HG02970 (cell line): ENCODE results near the gene MRAP2.
"Not testable (repeated sequence)": the region's sequence is repeated elsewhere in the genome, so short reads cannot be mapped to it uniquely, and the experiment has no call there.

Source experiments
- ATAC-seq: cut with Tn5 transposase; IDR thresholded peaks from one replicate; pipeline ENCODE4 v1.9.1; 2021; ENCODE audit warnings: mild to moderate bottlenecking, moderate library complexity, moderate number of reproducible peaks; ENCODE audit not compliant: unreplicated experiment, low FRiP score

MRAP2 gene

DNA sequence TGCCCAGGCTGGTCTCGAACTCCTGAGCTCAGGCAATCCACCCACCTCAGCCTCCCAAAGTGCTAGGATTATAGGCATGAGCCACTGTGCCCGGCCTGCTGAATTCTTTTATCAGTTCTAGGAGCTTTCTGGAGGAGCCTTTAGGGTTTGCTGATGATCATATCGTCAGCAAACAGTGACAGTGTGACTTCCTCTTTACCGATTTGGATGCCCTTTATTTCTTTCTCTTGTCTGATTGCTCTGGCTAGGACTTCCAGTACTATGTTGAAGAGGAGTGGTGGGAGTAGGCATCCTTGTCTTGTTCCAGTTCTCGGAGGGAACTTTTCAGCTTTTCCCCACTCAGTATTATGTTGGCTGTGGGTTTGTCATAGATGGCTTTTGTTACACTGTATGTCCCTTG is 35.3 kb downstream of the MRAP2 start:
- not testable (repeated sequence) for ATAC-seq

DNA sequence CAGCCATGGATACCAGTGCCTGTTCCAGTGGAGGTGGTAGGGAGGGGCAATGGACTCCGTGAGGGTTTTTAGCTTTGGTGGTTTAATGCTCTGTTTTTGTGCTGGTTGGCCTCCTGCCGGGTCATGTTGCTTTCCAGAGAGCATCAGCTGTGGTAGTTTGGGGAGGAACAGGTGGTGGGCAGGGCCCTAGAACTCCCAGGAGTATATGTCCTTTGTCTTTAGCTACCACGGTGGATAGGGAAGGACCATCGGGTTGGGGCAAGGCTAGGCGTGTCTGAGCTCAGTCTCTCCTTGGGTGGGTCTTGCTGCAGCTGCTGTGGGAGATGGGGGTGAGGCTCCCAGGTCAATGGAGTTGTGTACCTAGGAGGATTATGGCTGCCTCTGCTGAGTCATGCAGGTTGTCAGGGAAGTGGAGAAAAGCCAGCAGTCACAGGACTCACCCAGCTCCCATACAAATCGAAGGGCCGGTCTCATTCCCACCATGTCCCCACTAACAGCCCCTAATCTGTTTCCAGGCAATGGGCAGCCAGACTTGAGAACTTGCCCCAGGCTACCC is 38.9 kb downstream of the MRAP2 start:
- no peak for ATAC-seq

DNA sequence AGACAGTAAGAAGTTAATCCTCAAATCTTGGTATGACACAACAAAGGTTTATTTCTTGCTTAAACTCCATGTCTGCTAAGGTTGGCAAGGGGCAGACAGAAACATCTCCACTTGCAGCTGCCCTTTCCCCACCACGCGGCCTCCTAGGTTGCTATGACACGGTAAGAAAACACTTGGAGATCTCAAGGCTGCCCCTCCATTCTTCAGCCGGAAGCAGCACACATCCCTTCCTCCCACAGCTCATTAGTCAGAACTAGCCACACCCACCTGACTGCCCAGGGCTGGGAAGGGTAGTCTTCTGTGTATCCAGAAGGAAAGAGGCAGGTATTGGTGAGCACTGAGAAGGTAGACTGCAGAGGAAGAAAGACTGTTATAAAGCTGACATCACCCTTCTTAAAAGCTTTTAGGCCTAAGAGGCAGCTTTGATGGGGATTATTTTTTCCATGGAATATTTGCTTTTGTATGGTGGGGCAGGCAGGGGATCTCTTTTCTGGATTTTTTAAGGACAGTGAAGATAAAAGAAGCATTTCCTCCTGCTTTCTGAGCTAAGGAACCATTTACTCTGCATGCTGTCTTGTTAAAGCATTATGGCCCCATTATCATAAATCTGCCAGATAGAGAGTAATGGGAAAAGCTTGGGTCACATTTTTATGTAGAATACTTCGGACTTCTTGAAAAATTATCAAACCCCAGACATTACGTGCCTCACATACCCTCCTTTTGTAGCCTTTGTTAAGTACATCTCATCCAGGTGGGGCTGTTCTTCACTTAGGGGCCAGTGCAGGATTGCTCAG is 41.6 kb downstream of the MRAP2 start:
- no peak for ATAC-seq

DNA sequence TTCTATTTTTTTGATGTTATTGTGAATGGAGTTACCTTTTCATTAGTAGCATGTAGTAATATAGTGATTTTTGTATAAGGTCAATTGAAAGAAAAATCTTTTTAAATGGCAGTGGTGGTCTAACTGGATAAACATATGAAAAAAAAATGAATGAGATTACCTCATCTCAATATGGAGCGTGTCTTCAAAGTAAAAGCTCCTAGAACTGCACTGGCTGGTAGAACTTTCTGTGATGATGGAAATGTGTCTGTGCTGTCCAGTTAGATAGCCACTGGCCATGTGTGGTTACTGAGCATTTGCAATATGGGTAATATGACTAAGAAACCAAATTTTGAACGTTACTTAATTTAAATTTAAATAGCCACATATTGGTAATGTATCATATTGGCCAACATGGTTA is 44.1 kb downstream of the MRAP2 start:
- ATAC-seq: no peak

DNA sequence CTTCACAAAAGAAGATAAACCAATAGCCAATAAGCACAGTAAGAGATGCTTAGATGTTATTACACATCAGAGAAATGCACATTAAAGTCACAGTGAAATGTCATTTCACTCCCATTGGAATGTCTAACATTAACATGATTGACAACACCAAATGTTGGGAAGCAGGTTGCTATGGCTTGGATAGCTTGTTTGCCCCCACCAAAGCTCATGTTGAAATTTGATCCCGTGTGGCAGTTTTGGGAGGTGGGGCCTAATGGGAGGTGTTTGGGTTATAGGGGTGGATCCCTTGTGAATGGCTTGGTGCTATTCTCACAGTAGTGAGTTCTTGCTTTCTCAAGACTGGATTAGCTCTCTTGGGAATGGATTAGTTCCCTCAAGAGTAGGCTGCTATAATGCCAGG is 44.8 kb downstream of the MRAP2 start:
- ATAC-seq: no peak

DNA sequence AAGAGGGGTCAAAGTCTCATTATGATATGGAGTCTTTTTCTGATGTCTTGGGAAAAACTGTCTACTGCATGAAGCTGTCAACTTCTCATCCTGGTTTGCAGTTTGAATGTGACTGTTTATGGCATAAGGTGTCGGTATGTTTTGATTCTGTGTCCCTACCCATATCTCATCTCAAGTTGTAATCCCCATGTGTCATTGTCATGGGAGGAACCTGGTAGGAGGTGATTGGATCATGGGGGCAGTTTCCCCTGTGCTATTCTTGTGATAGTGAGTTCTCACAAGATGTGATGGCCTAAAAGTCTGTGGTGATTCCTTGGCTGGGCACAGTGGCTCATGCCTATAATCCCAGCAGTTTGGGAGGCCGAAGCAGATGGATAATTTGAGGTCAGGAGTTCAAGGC is 47.6 kb downstream of the MRAP2 start:
- ATAC-seq: no peak

DNA sequence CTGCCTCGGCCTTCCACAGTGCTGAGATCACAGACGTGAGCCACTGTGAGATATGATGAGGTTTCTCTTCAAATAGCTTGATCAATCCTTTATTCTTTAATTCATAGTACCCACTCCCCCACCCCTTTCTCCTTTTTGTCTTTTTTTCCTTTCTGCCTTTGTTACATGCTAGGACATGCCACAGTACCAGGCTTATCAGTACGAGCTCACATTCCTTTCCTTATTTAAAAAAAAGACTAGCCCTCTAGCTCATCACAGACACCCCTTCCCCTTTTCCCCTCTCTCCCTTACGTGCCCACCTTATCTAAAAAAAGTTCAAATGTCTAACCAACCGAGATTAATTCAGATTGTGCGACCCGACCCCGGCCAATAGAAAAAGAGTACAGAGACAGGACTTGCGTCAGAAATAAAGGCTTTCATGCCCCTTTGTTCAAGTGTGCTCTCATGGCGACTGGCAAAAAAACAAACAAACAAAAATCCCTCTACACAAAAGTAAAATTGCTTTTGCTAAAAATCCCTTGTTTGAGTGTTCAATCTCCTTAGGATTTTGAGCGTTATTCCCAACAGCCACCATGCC is 49.2 kb downstream of the MRAP2 start:
- ATAC-seq: no peak

DNA sequence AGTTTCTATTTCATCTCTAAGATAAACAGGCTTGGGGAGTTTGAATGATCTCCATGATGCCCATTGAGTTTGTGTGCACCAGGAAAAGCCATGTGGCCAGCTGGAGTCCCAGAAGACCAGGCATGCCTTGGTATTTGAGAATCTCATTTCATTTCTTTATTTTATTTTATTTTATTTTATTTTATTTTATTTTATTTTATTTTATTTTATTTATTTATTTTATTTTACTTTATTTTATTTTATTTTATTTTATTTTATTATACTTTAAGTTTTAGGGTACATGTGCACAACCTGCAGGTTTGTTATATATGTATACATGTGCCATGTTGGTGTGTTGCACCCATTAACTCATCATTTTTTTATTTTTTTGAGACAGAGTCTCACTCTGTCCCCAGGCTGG is 51.1 kb downstream of the MRAP2 start:
- ATAC-seq: not testable (repeated sequence)

DNA sequence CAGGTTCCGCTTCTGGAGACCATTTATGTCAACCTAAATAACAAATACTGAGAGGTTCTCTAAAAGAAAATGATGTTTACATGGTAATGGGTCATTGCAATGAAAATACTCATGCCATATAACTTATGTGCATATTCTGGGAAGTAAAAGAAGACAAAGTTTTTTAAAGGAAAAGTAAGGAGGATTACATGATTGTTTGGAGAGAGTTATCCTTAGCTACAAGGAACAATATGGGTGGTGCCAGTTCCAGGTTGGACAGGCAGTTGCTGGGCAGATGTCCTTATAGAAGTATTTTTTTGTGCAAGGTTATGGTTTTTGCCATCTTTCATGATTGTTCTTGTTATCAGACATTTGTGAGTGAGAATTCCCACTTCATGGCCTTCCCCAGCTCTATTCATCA is 52.5 kb downstream of the MRAP2 start:
- ATAC-seq: no peak

DNA sequence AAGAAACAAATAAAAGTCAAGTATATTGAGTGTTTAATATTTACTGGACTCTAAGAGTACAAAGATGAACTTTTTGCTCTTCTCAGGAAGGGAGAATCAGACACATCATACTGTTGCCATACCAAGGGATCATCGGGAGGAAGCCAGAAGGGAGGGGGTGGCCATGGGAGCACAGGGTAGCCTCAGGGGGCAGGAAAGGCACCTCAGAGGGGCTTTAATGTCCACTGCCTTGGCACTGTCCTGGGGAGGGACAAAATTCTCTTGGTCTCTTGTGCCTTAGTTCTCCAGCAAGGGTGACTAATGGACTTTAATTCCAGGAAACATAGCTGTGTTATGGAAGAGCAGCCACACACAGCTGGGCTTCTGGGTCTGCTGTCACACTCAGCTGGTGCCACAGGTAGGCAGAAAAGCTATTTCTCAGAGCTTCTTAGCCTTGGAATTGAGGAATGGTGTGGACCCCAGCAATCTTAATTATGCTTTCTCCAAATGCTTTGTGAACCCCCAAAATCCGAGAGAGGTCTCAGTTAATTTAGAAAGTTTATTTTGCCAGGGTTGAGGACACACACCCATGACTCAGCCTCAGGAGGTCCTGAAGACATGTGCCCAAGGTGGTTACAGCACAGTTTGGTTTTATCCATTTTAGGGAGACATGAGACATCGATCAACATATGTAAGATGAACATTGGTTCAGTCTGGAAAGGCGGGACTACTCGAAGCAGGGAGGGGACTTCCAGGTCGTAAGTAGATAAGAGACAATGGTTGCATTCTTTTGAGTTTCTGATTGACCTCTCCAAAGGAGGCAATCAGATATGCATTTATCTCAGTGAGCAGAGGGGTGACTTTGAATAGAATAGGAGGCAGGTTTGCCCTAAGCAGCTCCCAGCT is 53.2 kb downstream of the MRAP2 start:
- ATAC-seq: no peak

DNA sequence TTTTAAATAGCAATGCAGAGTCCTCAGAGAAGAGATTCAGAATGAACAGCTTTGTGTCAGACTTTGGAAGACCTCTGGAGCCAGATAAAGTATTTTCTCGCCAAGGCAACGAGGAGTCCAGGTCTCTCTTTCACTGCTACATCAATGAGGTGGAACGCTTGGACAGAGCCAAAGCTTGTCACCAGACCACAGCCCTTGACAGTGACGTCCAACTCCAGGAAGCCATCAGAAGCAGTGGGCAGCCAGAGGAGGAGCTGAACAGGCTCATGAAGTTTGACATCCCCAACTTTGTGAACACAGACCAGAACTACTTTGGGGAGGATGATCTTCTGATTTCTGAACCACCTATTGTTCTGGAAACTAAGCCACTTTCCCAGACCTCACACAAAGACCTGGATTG is 55.5 kb downstream of the MRAP2 start:
- no peak for ATAC-seq

DNA sequence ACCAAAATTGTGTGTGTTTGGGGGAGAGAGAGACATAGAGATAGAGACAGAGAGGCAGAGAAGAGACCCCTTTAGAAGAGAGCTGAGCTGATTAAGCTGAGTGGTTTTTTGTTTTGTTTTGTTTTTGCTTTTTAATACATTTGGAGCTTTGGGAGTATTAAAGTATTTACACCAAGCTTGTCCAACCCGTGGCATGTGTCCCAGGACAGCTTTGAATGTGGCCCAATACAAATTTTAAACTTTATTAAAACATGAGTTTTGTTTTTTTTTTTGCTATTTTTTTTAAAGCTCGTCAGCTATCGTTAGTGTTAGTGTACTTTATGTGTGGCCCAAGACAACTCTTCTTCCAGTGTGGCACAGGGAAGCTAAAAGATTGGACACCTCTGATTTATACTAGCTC is 56.0 kb downstream of the MRAP2 start:
- no peak for ATAC-seq

DNA sequence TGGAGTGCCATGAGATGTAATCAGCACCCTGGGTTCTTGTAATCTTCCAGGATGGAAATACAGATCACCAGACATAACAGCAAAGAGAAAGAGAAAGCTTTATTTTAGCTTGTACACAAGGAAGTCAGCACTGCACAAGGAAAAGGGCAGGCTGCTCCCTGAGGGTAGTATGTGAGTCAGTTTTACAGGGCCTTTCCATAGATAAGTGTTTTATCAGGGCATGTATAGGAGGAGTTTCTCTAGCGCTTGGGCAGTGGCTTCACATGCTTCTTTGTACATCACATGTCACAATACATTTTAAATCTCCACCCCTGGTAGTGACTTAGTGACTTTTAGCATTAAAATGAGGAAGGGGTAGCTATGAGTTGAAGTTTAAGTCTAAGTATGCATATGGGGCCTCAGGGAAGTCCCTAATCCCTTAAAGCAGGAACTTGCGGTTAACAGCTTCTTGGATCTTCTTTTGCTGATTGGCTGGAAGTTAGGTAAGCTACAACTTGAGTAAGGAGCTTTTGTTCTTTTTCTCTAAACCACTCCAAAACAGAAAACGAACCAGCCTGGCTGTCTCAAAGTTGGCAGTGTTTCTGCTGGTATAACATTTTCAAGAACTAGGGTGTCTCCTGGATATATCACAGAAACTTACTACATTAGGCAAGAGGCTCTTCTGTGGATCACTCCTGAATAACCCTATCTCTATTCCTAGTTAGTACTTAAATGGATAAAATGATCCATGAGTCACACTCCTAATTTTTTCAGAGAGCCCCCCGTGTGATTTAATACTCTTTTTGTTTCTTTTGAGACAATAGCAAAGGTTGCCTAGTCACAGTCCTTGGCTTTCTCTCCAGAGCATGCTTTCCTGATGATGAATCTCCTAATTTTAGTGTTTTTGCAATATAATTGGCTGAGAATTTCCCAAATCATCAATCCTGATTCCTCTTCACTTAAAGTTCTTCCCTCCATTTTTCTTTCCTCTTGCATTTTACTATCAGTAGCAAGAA is 60.2 kb downstream of the MRAP2 start:
- no peak for ATAC-seq

DNA sequence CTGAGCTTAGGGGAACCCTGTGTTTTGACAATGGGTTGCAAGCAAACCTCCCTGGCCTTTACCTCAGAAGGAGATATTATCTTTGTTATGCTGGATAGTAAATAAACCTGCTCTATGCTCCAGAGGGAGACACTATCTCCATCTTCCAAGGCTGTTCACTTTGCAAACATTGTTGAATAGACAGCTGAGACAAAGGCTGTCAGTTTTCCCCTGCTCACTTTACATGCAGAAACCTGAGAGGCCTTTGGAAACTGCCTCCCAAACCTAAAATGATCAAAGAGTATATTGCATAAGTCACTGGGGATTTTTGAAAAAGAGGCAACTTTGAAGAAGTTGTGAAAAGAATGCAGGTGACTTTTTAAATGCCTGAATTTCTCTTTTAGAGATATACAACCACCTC is 61.6 kb downstream of the MRAP2 start:
- ATAC-seq: no peak

DNA sequence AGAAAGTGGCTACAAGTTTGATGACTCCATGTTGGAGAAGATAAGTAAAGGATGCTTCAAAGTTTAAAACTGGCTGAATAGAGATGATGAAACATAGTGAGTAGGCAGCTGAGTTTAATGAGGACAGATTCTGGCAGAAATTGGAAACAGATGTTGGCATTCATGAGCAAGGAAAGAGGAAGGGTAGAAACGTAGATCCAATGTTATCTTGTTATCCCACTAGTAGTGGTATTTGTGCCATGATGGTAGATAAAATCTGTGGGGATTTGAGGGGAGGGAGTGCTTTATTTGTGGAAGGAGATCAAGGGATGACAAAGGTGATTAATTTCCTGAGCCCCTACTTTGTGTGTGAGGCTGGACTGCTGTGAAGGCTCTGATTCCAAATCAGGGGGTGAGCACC is 69.5 kb downstream of the MRAP2 start:
- no peak for ATAC-seq

DNA sequence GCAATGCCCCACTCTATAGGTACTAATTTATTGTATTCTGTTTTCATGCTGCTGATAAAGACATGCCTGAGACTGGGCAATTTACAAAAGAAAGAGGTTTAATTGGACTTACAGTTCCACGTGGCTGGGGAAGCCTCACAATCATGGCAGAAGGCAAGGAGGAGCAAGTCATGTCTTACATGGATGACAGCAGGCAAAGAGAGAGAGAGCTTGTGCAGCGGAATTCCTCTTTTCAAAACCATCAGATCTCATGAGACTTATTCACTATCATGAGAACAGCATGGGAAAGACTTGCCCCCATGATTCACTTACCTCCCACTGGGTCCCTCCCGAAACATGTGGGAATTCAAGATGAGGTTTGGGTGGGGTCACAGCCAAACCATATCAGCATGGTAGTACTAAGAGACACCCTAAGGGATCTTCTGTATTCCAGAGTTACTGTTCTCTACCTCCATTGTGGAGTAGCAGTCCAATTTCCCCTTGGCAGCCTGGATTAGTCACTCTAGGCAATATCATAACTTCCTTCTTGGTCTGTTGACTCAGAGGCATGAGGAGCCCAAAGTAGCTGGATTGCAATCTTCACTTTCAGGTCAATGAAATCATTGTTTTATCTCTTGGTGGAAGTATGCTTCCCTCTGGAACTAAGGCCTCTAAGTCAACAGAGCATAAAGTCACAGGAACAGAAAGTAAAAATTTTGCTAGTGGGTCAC is 71.8 kb downstream of the MRAP2 start:
- ATAC-seq: not testable (repeated sequence)

DNA sequence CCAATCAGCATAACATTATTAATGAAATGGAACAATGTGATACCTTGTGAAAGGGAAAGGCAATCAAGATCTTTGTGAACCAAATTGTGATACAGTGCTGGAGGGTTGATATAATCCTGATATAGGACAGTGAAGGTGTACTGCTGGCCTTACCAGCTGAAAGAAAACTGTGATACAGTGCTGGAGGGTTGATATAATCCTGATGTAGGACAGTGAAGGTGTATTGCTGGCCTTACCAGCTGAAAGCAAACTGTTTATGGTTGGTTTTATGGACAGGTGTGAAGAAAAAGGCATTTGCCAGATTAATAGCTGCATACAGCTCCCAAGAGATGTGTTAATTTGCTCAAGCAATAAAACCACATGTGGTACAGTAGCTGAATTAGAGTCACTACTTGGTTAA is 73.9 kb downstream of the MRAP2 start:
- ATAC-seq: no peak

DNA sequence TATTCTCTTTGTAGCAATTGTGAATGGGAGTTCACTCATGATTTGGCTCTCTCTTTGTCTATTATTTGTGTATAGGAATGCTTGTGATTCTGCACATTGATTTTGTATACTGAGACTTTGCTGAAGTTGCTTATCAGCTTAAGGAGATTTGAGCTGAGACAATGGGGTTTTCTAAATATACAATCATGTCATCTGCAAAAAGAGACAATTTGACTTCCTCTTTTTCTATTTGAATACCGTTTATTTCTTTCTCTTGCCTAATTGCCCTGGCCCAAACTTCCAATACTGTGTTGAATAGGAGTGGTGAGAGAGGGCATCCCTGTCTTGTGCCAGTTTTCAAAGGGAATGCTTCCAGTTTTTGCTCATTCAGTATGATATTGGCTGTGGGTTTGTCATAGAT is 77.8 kb downstream of the MRAP2 start:
- not testable (repeated sequence) for ATAC-seq

DNA sequence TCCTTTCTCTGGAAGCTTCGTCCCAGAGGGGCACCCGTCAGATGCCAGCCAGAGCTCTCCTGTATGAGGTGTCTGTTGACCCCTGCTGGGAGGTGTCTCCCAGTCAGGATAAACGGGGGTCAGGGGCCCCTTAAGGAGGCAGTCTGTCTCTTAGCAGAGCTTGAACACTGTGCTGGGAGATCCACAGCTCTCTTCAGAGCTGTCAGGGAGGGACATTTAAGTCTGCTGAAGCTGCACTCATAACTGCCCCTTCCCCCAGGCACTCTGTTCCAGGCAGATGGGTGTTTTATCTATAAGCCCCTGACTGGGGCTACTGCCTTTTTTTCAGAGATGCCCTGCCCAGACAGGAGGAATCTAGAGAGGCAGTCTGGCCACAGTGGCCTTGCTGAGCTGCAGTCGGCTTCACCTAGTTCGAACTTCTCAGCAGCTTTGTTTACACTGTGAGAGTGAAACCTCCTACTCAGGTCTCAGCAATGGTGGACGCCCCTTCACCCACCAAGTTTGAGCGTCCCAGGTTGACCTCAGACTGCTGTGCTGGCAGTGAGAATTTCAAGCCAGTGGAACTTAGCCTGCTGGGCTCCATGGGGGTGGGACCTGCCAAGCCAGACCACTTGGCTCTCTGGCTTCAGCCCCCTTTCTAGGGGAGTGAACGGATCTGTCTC is 81.5 kb downstream of the MRAP2 start:
- ATAC-seq: not testable (repeated sequence)
